Bronchial epithelial cell (primary cell): ENCODE data around the gene FBXW4. TPM values are rescaled to one million over a fixed set of nuclear protein-coding genes. Genes with fewer than 3 reads are reported as not detected.

ENCODE experiments used
- DNase-seq: peaks from one replicate; pipeline ENCODE4 v3.0.0-alpha.2; 2010; ENCODE audit warnings: low read depth
- FAIRE-seq: peaks from 2 replicates; lab custom pipeline; 2011; peaks lifted over from hg19 to GRCh38; lab: Jason Lieb, UNC
- H3K27me3 ChIP-seq: 2 replicates; pipeline ENCODE4 v1.5.1; 2011; ENCODE audit warnings: low read length; ENCODE audit not compliant: control insufficient read depth, insufficient read depth
- H3K36me3 ChIP-seq: 2 replicates; pipeline ENCODE4 v1.5.1; 2011; ENCODE audit warnings: low read length; ENCODE audit not compliant: control insufficient read depth, insufficient read depth
- H3K4me3 ChIP-seq: 2 replicates; pipeline ENCODE4 v1.5.1; 2011; ENCODE audit warnings: mild to moderate bottlenecking, low read depth, low read length, control low read depth
- total RNA-seq: library from RNA; depleted of rRNA; stranded (reverse); fragments of >200 nt; gene quantifications from 2 replicates; pipeline ENCODE4 v1.2.1, GENCODE V29; 2014
- TF ChIP-seq, protein P1 (sequence below): IDR thresholded peaks from 2 replicates; pipeline ENCODE4 v1.5.1; 2011; ENCODE audit warnings: mild to moderate bottlenecking, moderate library complexity, low read length, control low read depth, inconsistent platforms; ENCODE audit not compliant: insufficient read depth, severe bottlenecking

Gene FBXW4
- total RNA-seq, 1 donor from 2014 or later, result 49.5 TPM

DNA sequence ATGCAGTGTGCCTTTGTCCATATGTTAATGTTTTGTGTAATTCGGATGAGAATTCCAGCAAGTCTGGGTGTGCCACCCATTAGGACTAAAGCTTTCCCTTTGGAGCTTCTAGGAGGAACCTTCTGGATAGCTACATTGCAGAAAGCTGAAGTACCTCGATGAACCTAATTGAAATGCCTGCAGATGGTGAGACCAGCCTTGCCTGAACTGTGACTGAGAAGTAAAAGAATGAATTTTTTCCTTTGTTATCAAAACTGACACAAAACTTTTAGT is 31.1 kb upstream of the FBXW4 start:
- no peak for FAIRE-seq

DNA sequence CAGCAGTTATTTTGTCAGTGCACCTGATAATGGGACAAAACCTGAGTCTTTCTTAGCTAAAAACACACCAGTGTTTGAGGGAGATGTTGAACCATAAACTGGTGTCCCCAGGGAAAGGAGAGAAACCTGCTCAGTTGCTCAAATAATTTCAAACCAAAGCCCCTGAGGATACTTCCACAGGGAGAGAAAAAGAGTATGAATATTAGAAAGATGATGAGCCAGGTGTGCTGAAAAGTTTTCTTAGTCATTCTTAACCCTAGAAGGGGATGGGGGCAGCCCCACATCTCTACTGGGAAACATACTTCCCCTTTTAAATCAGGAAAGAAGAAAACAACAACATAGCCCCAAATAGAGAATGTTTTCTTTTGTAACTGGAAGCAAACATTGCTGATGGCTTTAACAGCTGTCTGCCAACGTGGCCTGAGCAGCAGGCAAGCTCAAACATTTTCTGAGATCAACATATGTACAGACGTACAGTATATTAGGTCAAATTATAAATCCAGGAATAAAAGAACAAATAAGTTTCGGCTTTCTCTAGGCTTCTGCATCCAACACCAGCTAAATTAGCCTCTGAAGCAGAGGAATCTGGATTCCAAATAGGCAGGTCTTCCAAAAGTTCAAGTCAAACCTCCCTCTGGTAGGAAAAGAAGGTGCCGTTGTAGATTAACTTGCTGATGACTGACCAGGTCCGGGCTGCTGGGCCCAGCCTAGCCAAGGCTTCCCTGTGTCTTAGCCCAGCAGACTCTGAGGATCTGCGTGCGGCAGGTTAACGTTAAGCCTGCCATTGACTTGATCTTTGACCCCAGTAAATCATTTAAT is 30.5 kb upstream of the FBXW4 start:
- no peaks in the 10 kb centered on the region for H3K36me3 ChIP-seq
- DNase-seq (no peak), FAIRE-seq (no peak)
- TF ChIP-seq, protein P1, sequence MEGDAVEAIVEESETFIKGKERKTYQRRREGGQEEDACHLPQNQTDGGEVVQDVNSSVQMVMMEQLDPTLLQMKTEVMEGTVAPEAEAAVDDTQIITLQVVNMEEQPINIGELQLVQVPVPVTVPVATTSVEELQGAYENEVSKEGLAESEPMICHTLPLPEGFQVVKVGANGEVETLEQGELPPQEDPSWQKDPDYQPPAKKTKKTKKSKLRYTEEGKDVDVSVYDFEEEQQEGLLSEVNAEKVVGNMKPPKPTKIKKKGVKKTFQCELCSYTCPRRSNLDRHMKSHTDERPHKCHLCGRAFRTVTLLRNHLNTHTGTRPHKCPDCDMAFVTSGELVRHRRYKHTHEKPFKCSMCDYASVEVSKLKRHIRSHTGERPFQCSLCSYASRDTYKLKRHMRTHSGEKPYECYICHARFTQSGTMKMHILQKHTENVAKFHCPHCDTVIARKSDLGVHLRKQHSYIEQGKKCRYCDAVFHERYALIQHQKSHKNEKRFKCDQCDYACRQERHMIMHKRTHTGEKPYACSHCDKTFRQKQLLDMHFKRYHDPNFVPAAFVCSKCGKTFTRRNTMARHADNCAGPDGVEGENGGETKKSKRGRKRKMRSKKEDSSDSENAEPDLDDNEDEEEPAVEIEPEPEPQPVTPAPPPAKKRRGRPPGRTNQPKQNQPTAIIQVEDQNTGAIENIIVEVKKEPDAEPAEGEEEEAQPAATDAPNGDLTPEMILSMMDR, result no peak
- peaks cover 1% of the 10 kb centered on the region for H3K27me3 ChIP-seq
- no peak overlapping the region for H3K4me3 ChIP-seq

More for the DNA sequence above, 31.1 kb upstream of the FBXW4 start:
- TF ChIP-seq, protein P1, result no peak
- H3K27me3 ChIP-seq, result peaks cover 1% of the 10 kb centered on the region
- no peak overlapping the region for H3K4me3 ChIP-seq
- H3K36me3 ChIP-seq, result no peaks in the 10 kb centered on the region
- no peak for DNase-seq

DNA sequence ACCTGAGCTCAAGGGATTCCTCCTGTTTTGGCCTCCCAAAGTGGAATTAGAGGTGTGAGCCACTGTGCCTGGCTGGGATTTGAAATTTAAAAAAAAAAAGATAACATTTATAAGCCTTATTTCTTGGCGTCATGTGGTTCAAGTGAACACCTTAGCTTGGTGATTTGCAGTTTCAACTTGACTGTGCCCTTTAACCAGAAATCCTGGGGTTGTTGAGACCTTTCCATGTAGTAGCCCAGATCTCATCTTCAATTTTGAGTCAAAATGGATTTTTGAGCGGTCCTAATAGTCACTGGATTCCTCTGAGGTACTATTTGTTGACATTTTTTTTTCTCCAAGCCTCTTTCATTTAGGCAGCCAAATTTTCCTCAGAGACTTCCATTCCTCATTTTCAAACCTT is 29.5 kb upstream of the FBXW4 start:
- TF ChIP-seq, protein P1, result no peak
- Histone ChIP-seq H3K36me3 (no peaks in the 10 kb centered on the region), H3K4me3 (no peak overlapping the region), H3K27me3 (peaks cover 3% of the 10 kb centered on the region)
- DNase-seq (no peak), FAIRE-seq (no peak)

DNA sequence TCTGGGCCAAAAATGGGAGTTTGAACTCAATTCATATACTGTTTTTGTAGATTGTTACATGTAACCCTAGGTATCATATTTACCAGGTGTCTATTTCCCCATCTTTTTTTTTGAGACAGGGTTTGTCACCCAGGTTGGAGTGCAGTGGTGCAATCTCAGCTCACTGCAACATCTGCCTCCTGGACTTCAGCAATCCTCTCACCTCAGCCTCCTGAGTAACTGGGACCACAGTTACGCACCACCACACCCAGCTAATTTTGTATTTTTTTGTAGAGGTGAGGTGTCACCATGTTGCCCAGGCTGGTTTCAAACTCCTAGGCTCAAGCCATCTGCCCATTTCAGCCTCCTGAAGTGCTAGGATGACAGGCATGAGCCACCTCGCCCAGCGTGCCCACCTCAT is 28.2 kb upstream of the FBXW4 start:
- DNase-seq, result no peak
- FAIRE-seq, result no peak
- Histone ChIP-seq H3K4me3 (no peak overlapping the region), H3K27me3 (peaks cover 3% of the 10 kb centered on the region), H3K36me3 (no peaks in the 10 kb centered on the region)
- TF ChIP-seq, protein P1, result no peak

DNA sequence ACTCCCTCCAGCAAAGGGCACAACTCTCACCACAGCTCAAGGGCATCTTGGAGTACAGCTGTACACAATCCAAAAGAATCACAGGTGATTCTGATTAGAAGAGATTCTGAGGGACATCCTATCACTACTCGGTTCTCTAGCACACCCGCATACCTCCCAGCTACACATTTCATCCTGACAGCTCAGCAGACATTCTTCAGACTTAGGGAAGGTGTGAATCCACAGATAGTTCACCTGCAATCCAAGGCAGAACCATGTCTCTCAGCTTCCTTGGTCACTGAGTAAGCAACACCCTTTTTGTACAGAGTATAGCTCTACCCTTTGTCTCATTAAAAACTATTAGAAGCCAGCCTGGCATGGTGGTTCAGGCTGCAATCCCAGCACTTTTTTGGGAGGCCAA is 26.8 kb upstream of the FBXW4 start:
- Histone ChIP-seq H3K36me3 (no peaks in the 10 kb centered on the region), H3K4me3 (no peak overlapping the region), H3K27me3 (peaks cover 3% of the 10 kb centered on the region)
- DNase-seq, result no peak
- peak; percentile 7 for FAIRE-seq
- TF ChIP-seq, protein P1, result no peak

DNA sequence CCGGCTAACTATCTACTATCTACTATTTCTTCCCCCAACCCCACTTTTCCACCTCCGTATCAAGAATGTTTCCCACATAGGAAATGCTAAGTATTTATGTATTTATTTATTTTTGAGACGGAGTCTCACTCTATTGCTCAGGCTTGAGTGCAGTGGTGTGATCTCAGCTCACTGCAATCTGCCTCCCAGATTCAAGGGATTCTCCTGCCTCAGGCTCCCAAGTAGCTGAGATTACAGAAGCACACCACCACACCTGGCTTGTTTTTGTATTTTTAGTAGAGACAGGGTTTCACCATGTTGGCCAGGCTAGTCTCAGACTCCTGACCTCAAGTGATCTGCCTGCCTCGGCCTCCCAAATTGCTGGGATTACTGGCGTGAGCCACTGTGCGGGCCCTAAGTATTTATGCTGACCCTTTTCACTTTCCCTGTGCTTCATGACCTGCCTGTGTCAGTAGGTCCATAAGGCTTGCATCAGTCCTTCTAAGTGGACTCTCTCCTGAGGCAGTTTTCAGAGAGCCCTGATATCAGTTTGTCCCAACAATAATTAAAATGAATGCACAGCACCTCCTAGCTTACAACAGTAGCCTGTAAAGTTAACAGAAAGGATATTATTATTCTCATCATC is 25.7 kb upstream of the FBXW4 start:
- Histone ChIP-seq H3K27me3 (peaks cover 3% of the 10 kb centered on the region), H3K4me3 (no peak overlapping the region), H3K36me3 (no peaks in the 10 kb centered on the region)
- FAIRE-seq (no peak), DNase-seq (no peak)
- TF ChIP-seq, protein P1, result no peak
